Measurements from ENCODE around the gene CDHR3.

- TF ChIP-seq CTCF (IDR thresholded peaks at IDR 0.05; ENCODE audit: low read length), result no peak
- no peak for TF ChIP-seq EZH2 (optimal IDR thresholded peaks at IDR 0.05; ENCODE audit: low read depth, low read length)
Observed at GRCh38 chr7:106012184-106012583, 49.1 kb downstream of the CDHR3 start.
